GM10266 (cell line): ENCODE results near the gene TSHZ3.

ENCODE experiments used
- DNase-seq: peaks from one replicate; pipeline ENCODE4 v3.0.0; 2012; ENCODE audit errors: extremely low spot score
- TF ChIP-seq, protein P1 (sequence below): IDR thresholded peaks from 2 replicates; pipeline ENCODE4 v1.5.1; 2012; ENCODE audit warnings: mild to moderate bottlenecking, low read depth; ENCODE audit not compliant: control insufficient read depth, insufficient read depth; ENCODE audit errors: missing control alignments

Gene TSHZ3

DNA sequence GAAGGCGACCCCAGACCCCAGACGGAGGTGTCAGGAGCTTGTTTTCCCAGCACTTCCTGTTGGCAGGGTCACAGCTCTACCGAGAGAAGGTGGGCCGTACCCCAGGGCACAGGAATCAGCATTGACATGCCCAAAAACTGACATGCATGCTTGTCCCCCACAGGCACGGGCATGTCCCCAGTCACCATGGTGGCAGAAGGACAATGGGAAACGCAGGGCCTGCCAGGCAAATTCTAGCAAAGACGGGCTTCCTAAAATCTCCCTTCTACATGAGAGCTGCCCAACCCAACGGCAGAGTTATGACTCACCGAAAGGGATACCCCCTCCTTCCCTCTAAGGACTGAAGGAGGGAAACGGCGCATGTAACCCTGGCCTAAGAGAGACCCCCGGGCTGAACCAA, 18.5 kb downstream of the TSHZ3 start:
- TF ChIP-seq, protein P1, sequence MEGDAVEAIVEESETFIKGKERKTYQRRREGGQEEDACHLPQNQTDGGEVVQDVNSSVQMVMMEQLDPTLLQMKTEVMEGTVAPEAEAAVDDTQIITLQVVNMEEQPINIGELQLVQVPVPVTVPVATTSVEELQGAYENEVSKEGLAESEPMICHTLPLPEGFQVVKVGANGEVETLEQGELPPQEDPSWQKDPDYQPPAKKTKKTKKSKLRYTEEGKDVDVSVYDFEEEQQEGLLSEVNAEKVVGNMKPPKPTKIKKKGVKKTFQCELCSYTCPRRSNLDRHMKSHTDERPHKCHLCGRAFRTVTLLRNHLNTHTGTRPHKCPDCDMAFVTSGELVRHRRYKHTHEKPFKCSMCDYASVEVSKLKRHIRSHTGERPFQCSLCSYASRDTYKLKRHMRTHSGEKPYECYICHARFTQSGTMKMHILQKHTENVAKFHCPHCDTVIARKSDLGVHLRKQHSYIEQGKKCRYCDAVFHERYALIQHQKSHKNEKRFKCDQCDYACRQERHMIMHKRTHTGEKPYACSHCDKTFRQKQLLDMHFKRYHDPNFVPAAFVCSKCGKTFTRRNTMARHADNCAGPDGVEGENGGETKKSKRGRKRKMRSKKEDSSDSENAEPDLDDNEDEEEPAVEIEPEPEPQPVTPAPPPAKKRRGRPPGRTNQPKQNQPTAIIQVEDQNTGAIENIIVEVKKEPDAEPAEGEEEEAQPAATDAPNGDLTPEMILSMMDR = no peak

DNA sequence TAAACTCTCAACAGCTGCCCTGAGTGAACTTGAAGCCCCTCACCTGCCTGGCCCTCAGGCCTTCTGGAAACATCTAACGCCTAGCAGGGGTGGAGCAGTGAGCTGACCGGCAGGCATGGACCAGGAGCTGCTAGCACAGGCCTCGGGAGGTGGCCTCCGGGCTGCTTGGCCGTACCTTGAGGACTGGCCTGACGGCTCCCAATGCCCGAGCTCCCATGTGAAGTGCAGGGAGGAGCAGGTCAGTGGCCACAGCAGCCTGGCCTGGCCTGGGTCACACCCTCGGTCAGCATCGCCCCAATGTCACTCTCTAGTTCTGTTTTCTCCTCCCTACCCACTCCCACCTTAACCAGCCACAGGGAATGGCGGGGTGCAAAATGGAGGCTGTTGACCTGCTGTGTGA, 19.0 kb downstream of the TSHZ3 start:
- DNase-seq = no peak
- TF ChIP-seq, protein P1 = no peak

More for the DNA sequence above, 18.5 kb downstream of the TSHZ3 start:
- no peak for DNase-seq

DNA sequence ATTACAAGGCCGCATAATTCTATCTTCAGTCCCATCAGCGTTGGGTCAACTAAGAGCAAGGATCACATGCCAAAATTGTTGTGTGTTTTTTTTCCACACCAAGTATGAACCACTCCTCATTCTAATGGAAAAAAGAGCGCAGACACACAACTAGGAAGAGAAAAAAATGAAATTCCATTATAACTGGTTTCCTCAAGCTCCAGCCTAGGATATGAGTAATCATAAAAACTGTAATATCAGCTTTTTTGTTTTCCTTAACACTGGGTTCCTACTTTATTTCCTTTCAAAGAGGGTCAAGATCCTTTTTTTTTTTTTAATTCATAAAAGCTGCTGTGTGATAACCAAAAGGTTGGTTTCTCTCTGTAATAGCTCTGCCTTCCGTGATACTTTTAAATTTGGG, 19.4 kb downstream of the TSHZ3 start:
- TF ChIP-seq, protein P1 = no peak
- DNase-seq = no peak

DNA sequence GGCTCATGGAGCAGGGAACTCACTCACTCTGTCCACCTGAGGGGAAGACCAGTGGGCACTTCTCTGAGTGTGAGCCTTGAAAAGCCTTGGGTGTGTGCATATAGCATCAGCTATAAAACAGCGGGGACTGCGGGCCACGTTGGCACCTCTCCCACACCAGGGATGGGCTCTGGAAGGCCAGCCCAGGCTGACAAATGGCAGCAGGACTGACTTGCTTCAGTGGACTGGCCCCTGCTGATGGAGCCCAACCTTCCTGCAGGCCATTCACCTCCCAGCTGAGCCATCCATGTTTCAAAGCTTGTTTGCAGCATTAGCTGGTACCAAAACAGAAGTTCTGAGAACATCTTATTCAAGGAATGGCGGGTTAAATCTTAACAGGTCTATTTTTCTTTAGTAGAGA, 21.0 kb downstream of the TSHZ3 start:
- no peak for DNase-seq
- TF ChIP-seq, protein P1 = no peak

DNA sequence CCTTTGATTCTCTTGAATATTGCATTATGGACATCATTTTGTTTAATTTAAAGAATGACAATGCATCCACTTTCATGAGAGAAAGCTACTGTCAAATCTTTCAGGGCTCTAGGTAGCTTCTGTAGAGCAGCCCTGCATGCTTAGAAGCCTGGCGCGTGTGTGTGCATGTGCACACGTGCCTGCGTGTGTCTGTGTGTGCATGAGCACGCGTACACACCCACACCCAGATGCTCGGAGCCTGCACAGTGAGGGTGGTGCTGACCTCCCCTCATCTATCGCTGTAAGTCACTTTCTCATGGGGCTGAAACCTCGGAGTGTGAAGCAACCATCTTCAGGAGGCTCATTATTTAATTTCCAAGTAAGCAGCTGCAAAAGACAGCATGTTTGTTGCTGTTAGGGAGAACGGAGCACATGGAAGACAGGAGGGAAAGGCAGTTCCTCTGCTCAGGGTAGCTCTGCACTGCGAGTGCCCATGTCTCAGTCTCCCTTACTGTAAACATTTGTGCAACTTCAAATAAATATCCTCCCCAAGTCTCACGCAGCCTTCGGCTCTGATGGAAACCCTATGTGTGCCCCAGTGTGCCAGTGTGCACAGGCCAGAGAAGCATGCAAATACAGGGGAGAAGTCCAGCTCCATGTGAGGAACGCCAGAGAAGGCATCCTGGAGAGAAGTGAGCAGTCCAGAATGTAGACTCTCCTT, 22.8 kb downstream of the TSHZ3 start:
- TF ChIP-seq, protein P1 = no peak

DNA sequence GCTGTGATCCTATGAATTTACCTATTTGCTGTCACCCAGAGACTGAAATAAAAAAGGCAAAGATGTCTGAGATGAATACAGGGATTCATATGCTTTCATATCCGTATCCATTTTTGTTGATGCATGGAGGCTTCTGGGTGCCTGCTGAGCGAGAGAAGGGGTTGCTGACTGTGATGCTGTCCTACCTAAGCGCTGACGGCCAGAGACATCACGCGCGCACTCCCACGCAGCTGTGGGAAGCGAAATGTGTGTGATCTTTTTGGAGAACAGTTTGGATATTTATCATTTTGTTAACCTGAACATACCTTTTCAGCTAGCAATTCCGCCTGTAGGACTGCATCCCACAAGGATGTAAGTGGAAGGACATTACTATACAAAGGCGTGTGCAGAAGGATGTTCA, 23.9 kb downstream of the TSHZ3 start:
- TF ChIP-seq, protein P1 = no peak

More for the DNA sequence above, 22.8 kb downstream of the TSHZ3 start:
- DNase-seq = no peak

DNA sequence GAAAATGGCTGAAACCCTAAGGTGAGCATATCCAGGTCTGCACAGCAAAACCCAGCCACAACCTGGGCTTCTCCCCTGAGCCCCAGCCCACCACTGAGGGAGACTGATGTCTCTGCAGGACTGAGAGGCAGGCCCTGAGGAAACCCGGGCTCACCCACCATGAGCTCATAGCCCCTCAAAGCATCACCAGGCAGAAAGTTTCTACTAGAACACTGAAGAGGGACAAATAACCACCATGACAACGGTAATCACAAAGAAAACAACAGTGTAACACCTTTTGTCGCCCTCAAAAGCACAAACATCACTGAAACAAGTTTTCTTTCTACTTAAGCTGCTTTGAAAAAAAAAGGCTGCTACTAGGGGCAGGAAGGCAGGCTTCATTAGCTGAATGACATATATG, 29.8 kb downstream of the TSHZ3 start:
- TF ChIP-seq, protein P1 = no peak
- no peak for DNase-seq

More for the DNA sequence above, 23.9 kb downstream of the TSHZ3 start:
- DNase-seq = no peak
